Activated T-helper 9 cell treated with anti-CD3 and anti-CD28 coated beads, Interleukin-2, amount 50 U/mL, for 16 hours (primary cell): ENCODE measurements around the gene TNIK.

ENCODE experiments used
- DNase-seq: peaks from one replicate; pipeline ENCODE4 v3.0.0-alpha.2; 2020; ENCODE audit warnings: low read depth

Gene TNIK

GRCh38 chr3:171088496-171088895 is 371.7 kb downstream of the TNIK start:
- DNase-seq, result no peak

GRCh38 chr3:171086914-171087313 is 373.3 kb downstream of the TNIK start:
- no peak for DNase-seq

GRCh38 chr3:171077261-171077660 is 382.9 kb downstream of the TNIK start:
- no peak for DNase-seq

- no peak for DNase-seq
These were observed 387.8 kb downstream of the TNIK start for GRCh38 chr3:171072432-171072831.

- no peak for DNase-seq
These were observed 391.5 kb downstream of the TNIK start for GRCh38 chr3:171068658-171069057.

- DNase-seq, result no peak
These were observed 394.0 kb downstream of the TNIK start for GRCh38 chr3:171066206-171066605.

- DNase-seq, result no peak
These were observed 394.5 kb downstream of the TNIK start for GRCh38 chr3:171065732-171066131.

- DNase-seq, result no peak
These were observed 395.7 kb downstream of the TNIK start for GRCh38 chr3:171064461-171064860.

GRCh38 chr3:171061749-171062148 is 398.5 kb downstream of the TNIK start:
- no peak for DNase-seq

GRCh38 chr3:171059978-171060377 is 400.2 kb downstream of the TNIK start:
- no peak for DNase-seq

- DNase-seq, result no peak
These were observed 401.2 kb downstream of the TNIK start for GRCh38 chr3:171058873-171059603.

- no peak for DNase-seq
These were observed 402.1 kb downstream of the TNIK start for GRCh38 chr3:171058058-171058457.

- no peak for DNase-seq
These were observed 403.1 kb downstream of the TNIK start for GRCh38 chr3:171057072-171057471.

- DNase-seq, result no peak
These were observed 403.7 kb downstream of the TNIK start for GRCh38 chr3:171056528-171056927.

GRCh38 chr3:171055336-171056178 is 404.6 kb downstream of the TNIK start:
- no peak for DNase-seq

- DNase-seq, result no peak
These were observed 405.3 kb downstream of the TNIK start for GRCh38 chr3:171054921-171055320.

GRCh38 chr3:171054231-171054630 is 406.0 kb downstream of the TNIK start:
- no peak for DNase-seq

GRCh38 chr3:171049861-171050444 is 410.3 kb downstream of the TNIK start:
- peak; percentile 3 for DNase-seq

- no peak for DNase-seq
These were observed 413.4 kb downstream of the TNIK start for GRCh38 chr3:171046760-171047159.

GRCh38 chr3:171044835-171045793 is 415.1 kb downstream of the TNIK start:
- DNase-seq, result no peak

GRCh38 chr3:171044384-171044783 is 415.8 kb downstream of the TNIK start:
- no peak for DNase-seq

- no peak for DNase-seq
These were observed 420.5 kb downstream of the TNIK start for GRCh38 chr3:171039674-171040073.
